Panc1 (cell line): Measurements from ENCODE around the gene ADAMTSL2.

Experiments used
- REST ChIP-seq, 2 experiments: IDR thresholded peaks; 2 replicates each; pipeline ENCODE4 v1.6.1; 2011 to 2012; ENCODE audit warnings: low read depth in 2 of 2, control low read depth in 1 of 2, low read length in 1 of 2, mild to moderate bottlenecking in 1 of 2, moderate library complexity in 1 of 2; ENCODE audit not compliant: insufficient read depth in 1 of 2
- TF ChIP-seq, protein P1 (sequence below): fragments of 450-650 bp; IDR thresholded peaks from 2 replicates; pipeline ENCODE4 v1.5.1; 2017; ENCODE audit warnings: mild to moderate bottlenecking

GRCh38 chr9:133532937-133533668, 1.4 kb upstream of the ADAMTSL2 start:
- TF ChIP-seq, protein P1, sequence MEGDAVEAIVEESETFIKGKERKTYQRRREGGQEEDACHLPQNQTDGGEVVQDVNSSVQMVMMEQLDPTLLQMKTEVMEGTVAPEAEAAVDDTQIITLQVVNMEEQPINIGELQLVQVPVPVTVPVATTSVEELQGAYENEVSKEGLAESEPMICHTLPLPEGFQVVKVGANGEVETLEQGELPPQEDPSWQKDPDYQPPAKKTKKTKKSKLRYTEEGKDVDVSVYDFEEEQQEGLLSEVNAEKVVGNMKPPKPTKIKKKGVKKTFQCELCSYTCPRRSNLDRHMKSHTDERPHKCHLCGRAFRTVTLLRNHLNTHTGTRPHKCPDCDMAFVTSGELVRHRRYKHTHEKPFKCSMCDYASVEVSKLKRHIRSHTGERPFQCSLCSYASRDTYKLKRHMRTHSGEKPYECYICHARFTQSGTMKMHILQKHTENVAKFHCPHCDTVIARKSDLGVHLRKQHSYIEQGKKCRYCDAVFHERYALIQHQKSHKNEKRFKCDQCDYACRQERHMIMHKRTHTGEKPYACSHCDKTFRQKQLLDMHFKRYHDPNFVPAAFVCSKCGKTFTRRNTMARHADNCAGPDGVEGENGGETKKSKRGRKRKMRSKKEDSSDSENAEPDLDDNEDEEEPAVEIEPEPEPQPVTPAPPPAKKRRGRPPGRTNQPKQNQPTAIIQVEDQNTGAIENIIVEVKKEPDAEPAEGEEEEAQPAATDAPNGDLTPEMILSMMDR, result peak; percentile 79
- TF ChIP-seq REST (IDR thresholded peaks at IDR 0.05; ENCODE audit: insufficient read depth in 1 of 2, low read depth in 2 of 2, low read length in 1 of 2), result no peak
